B cell (primary cell): ENCODE data around the gene COG6.

Experiments
- CTCF ChIP-seq: fragments of 200-600 bp; IDR thresholded peaks from one replicate; pipeline ENCODE4 v1.8.0; 2022; ENCODE audit warnings: antibody characterized with exemption, mild to moderate bottlenecking
- EZH2 ChIP-seq: IDR thresholded peaks from 2 replicates; pipeline ENCODE4 v1.6.1; 2012; ENCODE audit warnings: borderline replicate concordance, low read depth, mild to moderate bottlenecking, moderate library complexity, low read length; ENCODE audit not compliant: insufficient read depth, poor library complexity, severe bottlenecking

GRCh38 chr13:39768962-39769361 is 113.5 kb downstream of the COG6 start:
- TF ChIP-seq CTCF (no peak), EZH2 (no peak)
